HG02610 (cell line): ENCODE measurements around the gene FOXD4L6.
A peak's percentile ranks its signal among the peaks of the same experiment; 100 is the strongest.
"Not testable (repeated sequence)": the region's sequence is repeated elsewhere in the genome, so short reads cannot be mapped to it uniquely, and the experiment has no call there.

Experiments
- ATAC-seq: cut with Tn5 transposase; IDR thresholded peaks from one replicate; pipeline ENCODE4 v1.9.1; 2021; ENCODE audit warnings: mild to moderate bottlenecking, moderate library complexity; ENCODE audit not compliant: unreplicated experiment

Gene FOXD4L6

DNA sequence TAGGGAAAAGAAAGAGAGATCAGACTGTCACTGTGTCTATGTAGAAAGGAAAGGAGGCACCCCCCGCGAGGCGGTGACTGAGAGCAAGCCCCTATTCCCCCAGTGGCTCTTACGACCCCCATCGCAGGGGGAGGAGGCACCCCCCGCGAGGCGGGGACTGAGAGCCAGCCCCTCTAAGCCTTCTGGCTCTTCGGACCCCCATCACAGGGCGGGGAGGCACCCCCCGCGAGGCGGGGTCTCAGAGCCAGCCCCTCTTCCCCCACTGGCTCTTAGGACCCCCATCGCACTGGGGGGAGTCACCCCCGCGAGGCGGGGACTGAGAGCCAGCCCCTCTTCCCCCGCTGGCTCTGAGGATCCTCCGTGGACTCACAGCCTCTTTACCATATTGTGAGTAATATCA lies 23.9 kb downstream of the FOXD4L6 start:
- not testable (repeated sequence) for ATAC-seq

DNA sequence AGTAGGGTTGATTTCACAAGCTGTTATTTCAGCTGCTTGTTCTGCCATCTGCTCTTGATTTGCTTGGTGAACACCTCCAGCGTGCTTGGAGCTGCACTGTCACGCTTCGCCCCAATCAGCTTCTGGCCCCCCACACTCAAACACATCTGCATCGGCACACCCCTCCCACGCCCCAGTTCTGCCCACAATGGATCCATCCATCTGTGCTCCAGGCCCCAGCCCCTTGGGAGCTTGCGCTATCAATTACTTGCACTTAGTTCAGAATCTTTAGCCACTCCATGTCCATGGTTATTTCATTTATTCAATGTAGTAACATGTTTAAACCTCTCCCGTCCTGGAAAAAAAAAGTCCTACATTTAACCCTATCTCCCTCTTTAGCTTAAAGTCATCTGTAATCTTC lies 28.0 kb downstream of the FOXD4L6 start:
- not testable (repeated sequence) for ATAC-seq

DNA sequence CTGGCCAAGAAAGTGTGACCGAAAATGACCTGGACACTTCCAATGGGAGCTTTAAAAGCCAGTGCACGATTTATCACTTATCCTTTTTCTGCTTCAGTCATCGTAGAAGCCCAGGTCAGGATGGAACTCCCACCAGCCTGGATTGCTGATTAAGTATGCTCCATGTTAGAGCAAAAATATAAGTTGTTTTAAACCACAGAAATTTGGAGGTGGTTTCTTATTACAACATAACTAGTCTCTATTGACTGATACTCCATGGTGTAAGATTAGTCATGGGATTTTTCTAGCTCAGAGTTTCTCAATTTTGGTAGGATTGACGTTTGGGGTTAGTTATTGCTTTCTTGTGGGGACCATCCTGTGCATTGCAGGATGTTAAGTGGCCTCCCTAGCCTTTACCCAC lies 29.7 kb downstream of the FOXD4L6 start:
- peak; percentile 63 for ATAC-seq

DNA sequence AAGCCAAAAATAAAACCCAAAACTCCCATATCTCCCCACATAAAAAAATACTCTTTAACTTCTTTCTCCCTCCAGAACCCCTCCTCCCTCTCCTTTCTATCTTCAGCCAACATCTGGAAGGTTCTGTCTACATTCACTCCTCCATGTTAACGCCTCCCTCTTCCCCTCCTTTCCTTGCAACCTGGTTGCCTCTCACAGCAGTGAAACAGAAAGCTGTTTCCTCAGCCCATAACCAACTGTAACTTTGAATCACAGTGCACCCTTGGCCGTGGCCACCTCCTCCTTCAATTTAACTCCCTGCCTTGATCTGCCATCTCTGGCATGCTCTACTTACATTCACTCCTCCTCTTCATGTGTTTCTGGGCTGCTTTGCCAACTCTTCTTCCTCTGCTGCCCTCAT lies 33.4 kb downstream of the FOXD4L6 start:
- ATAC-seq: not testable (repeated sequence)

DNA sequence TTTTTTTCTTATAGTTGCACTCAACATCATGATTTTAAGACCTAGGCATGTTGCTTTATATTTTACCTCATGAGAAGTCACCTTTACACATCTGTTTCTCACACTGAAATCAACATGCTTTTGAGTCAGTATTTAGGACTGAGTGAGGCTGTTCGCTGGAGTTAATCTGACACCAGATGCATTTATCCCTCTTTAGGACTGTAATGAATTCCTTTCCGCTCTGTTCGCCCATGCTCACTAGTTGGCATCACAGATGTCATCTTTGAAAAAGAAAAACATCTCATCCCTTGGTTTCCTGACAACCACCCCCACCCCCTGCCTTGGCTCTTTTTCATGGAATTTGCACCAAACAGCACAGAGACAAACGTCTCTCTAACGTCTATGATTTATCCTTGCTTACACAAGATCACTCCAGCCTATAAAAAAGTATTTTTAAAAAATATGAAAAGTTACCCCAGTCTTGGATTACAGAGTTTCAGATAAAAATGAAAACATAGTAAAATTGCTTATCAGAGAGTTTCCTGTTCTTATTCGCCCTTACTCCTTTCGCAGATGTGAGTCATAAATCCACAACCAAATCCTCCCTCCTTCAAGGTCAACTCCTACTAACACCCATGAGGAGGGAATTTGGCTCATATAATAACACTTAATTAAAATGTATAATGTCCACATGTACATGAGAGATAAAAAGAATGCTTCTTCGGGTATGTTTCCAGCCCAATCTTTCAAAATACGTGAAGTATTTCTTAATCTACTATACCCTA lies 34.3 kb downstream of the FOXD4L6 start:
- ATAC-seq: not testable (repeated sequence)

DNA sequence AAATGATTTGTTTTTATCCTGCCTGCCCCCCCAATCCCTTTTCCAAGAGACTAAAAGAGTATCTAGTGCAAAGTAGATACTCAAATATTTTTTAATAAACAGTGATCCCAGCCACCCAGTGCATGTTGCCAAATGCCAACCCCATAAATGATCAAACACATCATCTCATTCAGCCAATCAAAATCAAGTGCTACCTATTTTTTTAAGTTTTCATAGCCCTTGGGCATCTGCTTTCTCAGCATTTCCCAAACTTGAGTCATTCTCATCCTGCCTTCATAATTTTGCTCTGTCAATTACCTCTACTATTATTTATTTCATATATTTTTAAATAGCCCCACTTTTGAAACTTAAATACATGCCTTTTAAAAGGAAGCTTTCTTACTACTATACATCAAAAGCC lies 37.6 kb downstream of the FOXD4L6 start:
- not testable (repeated sequence) for ATAC-seq

DNA sequence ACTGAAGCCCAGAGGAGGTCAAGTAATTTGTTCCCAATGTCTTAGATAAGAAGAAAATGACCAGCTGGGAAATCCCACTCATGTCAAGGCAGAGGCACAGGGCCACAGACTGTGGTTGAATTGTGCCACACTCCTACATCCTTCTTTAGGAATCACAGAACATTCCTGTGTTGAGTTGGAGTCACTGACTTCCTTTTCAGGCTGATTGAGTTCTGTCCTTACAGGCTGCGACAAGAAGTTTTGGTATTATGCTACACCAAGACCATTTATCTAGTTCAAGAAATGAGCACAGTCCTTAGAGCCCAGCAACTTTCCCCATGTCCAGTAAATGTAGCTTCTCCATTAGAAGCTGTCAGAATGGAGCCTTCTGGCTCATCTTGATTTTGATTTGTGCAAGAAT lies 38.1 kb downstream of the FOXD4L6 start:
- ATAC-seq: not testable (repeated sequence)

DNA sequence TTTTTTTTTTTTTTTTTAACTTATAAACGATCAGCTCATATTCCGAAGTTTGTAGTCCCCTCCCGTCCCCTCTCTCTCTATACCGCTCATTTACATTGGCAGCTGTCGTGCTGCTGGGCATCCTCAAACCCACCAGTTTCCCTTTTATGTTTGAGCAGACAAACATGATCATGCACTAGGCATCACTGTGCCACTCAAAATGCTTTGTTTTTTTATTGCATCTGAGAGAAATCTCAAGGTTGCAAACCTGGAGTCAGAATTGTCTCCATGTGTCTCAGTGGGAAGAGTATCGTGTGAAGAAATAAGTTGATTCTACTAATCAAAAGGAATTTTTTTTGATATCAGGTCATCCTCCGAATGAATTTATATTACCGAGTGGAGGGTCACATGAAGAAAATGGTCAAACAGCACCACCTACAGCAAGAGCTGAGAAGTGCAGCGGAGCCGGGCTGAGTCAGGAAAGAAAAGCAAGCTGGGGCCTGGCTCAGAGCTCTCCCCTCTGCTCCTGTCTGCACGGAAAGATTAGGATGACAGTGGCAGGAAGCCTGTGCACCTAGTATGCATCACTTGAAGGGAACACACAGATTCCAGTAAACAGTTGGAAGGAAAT lies 39.9 kb downstream of the FOXD4L6 start:
- peak; percentile 67 for ATAC-seq

DNA sequence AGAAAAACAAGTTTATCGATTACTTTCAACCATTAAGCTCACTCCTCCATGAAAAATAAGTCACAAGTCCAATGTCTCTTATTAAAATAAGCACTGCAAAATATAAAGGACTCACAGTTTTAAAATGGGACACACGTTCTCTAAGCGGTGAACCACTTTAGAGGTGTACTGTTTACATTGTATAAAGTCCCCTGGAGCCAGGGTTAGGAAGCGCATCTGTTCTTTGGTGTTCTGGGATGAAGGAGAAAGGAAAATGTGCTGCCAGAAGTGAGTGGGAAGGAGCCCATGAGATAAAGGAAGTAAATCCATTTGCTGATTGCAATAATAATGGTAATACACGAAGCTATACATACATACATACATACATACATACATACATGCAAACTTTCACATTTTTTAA lies 40.6 kb downstream of the FOXD4L6 start:
- not testable (repeated sequence) for ATAC-seq

DNA sequence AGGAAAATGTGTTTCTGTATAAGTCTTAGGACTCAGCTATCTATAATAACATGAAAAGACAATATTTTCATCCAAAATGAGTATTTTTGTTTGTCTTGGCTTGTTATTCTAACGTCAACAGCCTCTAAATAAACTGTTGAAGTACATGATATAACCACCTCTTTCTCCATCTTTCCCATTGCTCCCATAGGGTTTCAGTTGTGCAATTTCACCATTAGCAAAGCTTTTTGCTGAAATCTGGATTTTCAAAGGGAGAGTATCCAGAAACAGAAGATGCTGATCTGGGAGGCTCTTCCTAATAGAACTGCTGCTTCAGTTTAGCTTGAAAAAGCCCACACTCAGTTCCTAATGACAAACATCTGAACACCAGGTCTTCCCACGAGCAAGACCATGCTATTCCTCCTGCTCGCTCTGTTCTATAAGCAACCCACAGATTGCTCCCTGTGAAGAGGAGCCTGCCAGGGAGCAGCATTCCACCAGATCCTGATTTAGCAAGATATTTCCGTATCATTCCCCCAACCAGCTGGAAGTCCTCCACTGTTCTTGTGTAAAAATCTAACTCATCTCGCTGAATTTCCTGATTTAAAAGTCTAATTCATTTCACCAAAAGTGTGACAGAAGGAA lies 41.2 kb downstream of the FOXD4L6 start:
- not testable (repeated sequence) for ATAC-seq

DNA sequence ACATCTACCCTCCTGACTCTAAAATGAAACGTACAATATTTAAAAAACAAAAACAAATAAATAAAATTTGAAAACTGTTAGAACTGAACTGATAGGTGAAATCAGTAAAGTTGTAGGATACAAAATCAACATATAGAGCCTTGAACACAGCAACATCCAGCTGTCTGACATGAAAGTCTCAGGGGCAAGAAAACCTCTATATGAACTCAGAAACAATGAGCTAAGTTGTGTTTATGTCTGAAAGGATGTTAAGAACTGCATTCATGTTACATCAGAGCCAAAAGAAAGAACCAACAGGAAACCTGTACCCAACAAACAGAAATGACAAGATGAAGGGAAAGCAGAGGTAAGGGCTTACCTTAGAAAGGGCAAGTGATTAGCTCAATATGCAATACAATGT lies 41.8 kb downstream of the FOXD4L6 start:
- ATAC-seq: not testable (repeated sequence)

DNA sequence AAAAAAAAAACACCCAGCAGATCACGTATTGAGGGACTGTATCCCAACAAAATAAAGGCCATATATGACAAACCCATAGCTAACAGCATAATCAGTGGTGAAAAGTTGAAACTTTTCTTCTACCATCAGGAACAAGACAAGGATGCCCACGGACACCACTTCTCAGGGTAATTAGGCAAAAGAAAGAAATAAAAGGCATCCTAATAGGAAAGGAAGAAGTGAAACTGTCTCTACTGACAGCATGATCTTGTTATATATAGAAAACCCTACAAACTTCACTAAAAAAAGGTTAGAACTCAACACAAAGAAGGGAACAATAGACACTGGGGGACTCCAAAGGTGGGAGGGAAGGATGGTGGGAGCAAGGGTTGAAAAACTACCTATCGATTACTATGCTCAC lies 42.3 kb downstream of the FOXD4L6 start:
- not testable (repeated sequence) for ATAC-seq

DNA sequence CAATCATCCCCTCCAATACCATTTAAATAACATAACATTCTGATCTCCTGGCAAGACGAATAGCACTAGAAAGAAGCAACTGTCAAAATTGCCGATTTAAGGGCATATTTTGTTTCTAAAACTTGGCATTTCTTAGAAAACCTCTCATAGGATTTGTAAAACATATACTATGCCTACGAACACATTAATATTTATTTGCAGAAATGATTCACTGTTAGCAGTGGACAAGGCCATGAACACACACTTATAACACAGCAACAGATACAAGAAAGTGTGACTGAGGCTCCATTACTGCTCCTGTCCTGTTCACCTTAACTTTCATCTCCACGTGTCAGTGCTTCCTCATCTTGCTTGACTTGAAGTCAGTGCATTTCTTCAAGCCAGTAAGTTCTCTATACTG lies 46.1 kb downstream of the FOXD4L6 start:
- not testable (repeated sequence) for ATAC-seq

DNA sequence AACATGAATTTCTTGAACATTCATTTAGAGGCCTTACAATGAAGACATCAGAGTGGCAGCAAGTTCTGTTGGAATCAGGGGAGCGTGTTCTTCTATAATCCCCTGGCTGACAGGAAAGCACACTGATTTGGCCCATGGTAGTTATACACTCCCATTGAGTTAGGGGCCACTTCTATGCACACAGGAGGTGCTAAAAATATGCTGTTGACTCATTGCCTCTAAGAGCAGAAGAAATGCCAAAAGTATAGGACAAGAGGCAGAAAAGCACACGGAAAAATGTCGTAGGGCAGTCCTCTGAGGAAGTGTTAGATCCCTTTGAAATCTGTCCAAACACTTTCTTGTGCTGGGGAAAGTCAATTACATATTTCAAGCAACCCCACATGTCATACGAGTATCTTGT lies 49.0 kb downstream of the FOXD4L6 start:
- ATAC-seq: not testable (repeated sequence)

DNA sequence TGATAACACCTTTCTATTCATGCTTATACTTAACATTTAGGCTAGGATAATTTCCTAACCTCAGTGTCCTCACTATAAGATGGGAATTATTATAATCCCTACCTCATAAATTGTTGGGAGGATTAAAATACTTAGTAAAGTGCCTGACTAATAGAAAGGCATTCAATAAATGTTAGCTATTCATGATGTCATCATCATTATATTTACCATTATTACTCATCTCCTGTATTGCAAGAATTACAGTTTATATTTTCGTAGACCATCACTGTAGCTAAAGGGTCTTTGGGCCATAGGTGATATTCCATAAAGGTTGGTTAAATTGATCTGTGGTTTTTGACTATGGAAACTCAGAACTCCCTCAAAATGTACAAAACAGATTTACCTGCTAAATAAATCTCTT lies 50.9 kb downstream of the FOXD4L6 start:
- ATAC-seq: not testable (repeated sequence)
